ENCODE results near the gene RNU6-1. TPM values are rescaled to one million over a fixed set of nuclear protein-coding genes. Genes with fewer than 3 reads are reported as not detected.
A peak's percentile ranks its signal among the peaks of the same experiment; 100 is the strongest.

RNU6-1 gene
- total RNA-seq, 4 donors from 2014 or later: not detected

- no peak for TF ChIP-seq POLR2A (IDR thresholded peaks at IDR 0.05)
- no peak for TF ChIP-seq CTCF (IDR thresholded peaks at IDR 0.05)
- intact Hi-C loops (cut with DNase I; ENCODE audit: low total_unique reads): no loop called here
- H3K4me3 ChIP-seq (ENCODE audit: low read depth, poor library complexity, severe bottlenecking): no peak overlapping the region
- DNase-seq (ENCODE audit: low spot score in 2 of 2): peak in 1 of 2 donors; percentile 20
- 90 to 92% methylated on average over 1 of the region's 1 CpG for WGBS, 2 donors
Observed at GRCh38 chr15:67854358-67854757, 14.5 kb upstream of the RNU6-1 start.

- WGBS, 2 donors: 63 to 79% methylated on average over 3 of the region's 3 CpGs
- TF ChIP-seq CTCF (IDR thresholded peaks at IDR 0.05) (no peak), POLR2A (IDR thresholded peaks at IDR 0.05) (no peak)
- no peak for DNase-seq (ENCODE audit: low spot score in 2 of 2)
- no peak overlapping the region for H3K4me3 ChIP-seq (ENCODE audit: low read depth, poor library complexity, severe bottlenecking)
- intact Hi-C loops (cut with DNase I; ENCODE audit: low total_unique reads): no loop called here
Observed at GRCh38 chr15:67853454-67853853, 13.6 kb upstream of the RNU6-1 start.

GRCh38 chr15:67852418-67852817 lies 12.6 kb upstream of the RNU6-1 start:
- WGBS, 2 donors: 70 to 72% methylated on average over 3 of the region's 3 CpGs
- no peak overlapping the region for H3K4me3 ChIP-seq (ENCODE audit: low read depth, poor library complexity, severe bottlenecking)
- intact Hi-C loops (cut with DNase I; ENCODE audit: low total_unique reads): no loop called here
- DNase-seq (ENCODE audit: low spot score in 2 of 2): peak in 1 of 2 donors; percentile 70
- TF ChIP-seq CTCF (IDR thresholded peaks at IDR 0.05) (no peak), POLR2A (IDR thresholded peaks at IDR 0.05) (no peak)

- TF ChIP-seq POLR2A (IDR thresholded peaks at IDR 0.05): no peak
- TF ChIP-seq CTCF (IDR thresholded peaks at IDR 0.05): no peak
- intact Hi-C loops (cut with DNase I; ENCODE audit: low total_unique reads): no loop called here
- H3K4me3 ChIP-seq (ENCODE audit: low read depth, poor library complexity, severe bottlenecking): no peak overlapping the region
- WGBS, 2 donors: 59 to 60% methylated on average over 4 of the region's 4 CpGs
- DNase-seq (ENCODE audit: low spot score in 2 of 2): peak in 1 of 2 donors; percentile 74
Observed at GRCh38 chr15:67850994-67851571, 11.2 kb upstream of the RNU6-1 start.

GRCh38 chr15:67850336-67850735 lies 10.5 kb upstream of the RNU6-1 start:
- 60 to 63% methylated on average over 7 of the region's 7 CpGs for WGBS, 2 donors

More at GRCh38 chr15:67850336-67850735, 10.5 kb upstream of the RNU6-1 start:
- DNase-seq (ENCODE audit: low spot score in 2 of 2): peak in 1 of 2 donors; percentile 15
- intact Hi-C loops (cut with DNase I; ENCODE audit: low total_unique reads): no loop called here
- H3K4me3 ChIP-seq (ENCODE audit: low read depth, poor library complexity, severe bottlenecking): no peak overlapping the region
- TF ChIP-seq CTCF (IDR thresholded peaks at IDR 0.05) (no peak), POLR2A (IDR thresholded peaks at IDR 0.05) (no peak)
